ENCODE measurements around the gene PRSS2.

DNA sequence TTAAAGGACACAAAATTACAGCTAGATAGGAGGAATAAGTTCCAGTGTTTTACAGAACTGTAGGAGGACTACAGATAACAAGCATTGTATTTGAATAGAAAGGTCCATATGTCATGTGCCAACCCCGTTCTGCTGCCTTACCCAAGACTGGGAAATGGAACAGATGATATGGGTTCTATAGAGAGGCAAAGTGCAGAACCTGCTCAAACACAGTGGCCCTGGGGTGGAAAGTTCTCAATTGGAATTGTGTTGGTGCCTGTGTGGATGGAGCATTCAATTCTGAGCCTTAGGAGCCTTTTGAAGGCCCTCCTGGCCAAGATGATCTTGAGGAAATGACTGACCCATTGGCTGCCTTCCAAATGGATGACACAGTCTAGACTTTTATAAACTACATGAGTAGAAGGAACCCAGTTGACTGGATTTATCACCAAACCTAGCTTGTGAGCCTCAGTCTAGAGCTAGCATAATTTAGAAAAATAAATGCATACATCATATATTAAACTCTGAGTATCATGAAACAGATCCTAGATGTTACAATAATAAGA, 25.6 kb upstream of the PRSS2 start:
- TF ChIP-seq, protein P1, sequence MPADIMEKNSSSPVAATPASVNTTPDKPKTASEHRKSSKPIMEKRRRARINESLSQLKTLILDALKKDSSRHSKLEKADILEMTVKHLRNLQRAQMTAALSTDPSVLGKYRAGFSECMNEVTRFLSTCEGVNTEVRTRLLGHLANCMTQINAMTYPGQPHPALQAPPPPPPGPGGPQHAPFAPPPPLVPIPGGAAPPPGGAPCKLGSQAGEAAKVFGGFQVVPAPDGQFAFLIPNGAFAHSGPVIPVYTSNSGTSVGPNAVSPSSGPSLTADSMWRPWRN (IDR thresholded peaks at IDR 0.05; ENCODE audit: low read depth), result no peak
- TF ChIP-seq, protein P2, sequence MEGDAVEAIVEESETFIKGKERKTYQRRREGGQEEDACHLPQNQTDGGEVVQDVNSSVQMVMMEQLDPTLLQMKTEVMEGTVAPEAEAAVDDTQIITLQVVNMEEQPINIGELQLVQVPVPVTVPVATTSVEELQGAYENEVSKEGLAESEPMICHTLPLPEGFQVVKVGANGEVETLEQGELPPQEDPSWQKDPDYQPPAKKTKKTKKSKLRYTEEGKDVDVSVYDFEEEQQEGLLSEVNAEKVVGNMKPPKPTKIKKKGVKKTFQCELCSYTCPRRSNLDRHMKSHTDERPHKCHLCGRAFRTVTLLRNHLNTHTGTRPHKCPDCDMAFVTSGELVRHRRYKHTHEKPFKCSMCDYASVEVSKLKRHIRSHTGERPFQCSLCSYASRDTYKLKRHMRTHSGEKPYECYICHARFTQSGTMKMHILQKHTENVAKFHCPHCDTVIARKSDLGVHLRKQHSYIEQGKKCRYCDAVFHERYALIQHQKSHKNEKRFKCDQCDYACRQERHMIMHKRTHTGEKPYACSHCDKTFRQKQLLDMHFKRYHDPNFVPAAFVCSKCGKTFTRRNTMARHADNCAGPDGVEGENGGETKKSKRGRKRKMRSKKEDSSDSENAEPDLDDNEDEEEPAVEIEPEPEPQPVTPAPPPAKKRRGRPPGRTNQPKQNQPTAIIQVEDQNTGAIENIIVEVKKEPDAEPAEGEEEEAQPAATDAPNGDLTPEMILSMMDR (IDR thresholded peaks at IDR 0.05 in 2 of 3, conservative IDR thresholded peaks at IDR 0.05 in 1 of 3; ENCODE audit: insufficient read depth in 2 of 3, low read depth in 1 of 3, low read length in 3 of 3), result no peak
- TF ChIP-seq SNRNP70 (optimal IDR thresholded peaks at IDR 0.05; ENCODE audit: low read depth, low read length) (no peak), POLR2AphosphoS5 (IDR thresholded peaks at IDR 0.05; ENCODE audit: control insufficient read depth, insufficient read depth, low read depth, low read length) (no peak)
- TF ChIP-seq, protein P3, sequence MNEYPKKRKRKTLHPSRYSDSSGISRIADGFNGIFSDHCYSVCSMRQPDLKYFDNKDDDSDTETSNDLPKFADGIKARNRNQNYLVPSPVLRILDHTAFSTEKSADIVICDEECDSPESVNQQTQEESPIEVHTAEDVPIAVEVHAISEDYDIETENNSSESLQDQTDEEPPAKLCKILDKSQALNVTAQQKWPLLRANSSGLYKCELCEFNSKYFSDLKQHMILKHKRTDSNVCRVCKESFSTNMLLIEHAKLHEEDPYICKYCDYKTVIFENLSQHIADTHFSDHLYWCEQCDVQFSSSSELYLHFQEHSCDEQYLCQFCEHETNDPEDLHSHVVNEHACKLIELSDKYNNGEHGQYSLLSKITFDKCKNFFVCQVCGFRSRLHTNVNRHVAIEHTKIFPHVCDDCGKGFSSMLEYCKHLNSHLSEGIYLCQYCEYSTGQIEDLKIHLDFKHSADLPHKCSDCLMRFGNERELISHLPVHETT (CRISPR knock-in tag; conservative IDR thresholded peaks at IDR 0.05 in 1 of 2, IDR thresholded peaks at IDR 0.05 in 1 of 2), result no peak

Measured in K562 (cell line).